ENCODE data around the gene MAN2B2.

DNA sequence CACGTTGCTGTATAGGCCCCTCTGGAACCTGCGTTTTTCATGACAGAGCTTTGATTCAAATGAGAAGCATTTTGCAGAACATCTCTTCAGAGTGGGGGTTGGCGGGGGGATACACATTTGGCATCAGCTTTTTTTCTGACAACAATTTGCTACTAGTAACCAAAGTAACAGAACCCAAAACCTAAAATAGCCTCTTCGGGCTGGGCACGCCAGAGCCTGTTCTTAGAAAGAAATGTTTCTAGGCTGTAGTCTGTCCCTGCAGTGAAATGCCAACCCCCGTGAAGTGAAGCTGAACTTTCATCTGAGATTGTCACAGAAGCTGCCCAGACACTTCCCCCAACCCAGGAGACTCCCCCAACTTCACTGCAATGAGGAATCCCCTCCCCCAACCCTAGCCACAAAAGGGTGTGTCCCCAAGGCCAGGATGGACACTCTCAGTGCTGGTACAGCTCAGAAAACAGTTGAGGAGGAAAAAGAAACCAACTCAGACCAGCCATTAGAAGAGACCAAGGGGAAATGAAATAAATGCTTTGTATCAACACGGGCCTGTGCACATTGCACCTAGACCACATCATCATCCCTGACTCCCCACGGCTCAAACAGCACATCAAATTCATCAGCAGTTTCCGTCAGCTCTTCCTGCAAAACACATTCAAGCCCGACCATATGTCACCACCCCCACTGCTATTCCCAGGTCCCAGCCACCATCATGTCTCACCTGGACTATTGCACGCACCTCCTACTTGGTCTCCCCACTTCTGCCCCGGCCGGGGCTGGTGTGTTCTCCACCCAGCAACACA lies 8.4 kb upstream of the MAN2B2 start:
- no peak for TF ChIP-seq POLR2A (IDR thresholded peaks at IDR 0.05)
- no peak for TF ChIP-seq POLR2AphosphoS5 (IDR thresholded peaks at IDR 0.05)
- TF ChIP-seq, protein P1, sequence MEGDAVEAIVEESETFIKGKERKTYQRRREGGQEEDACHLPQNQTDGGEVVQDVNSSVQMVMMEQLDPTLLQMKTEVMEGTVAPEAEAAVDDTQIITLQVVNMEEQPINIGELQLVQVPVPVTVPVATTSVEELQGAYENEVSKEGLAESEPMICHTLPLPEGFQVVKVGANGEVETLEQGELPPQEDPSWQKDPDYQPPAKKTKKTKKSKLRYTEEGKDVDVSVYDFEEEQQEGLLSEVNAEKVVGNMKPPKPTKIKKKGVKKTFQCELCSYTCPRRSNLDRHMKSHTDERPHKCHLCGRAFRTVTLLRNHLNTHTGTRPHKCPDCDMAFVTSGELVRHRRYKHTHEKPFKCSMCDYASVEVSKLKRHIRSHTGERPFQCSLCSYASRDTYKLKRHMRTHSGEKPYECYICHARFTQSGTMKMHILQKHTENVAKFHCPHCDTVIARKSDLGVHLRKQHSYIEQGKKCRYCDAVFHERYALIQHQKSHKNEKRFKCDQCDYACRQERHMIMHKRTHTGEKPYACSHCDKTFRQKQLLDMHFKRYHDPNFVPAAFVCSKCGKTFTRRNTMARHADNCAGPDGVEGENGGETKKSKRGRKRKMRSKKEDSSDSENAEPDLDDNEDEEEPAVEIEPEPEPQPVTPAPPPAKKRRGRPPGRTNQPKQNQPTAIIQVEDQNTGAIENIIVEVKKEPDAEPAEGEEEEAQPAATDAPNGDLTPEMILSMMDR (IDR thresholded peaks at IDR 0.05) = no peak
- no peak for TF ChIP-seq EP300 (IDR thresholded peaks at IDR 0.05)
